GM12891 (cell line): ENCODE measurements around the gene CNTNAP5.

Experiments used
- DNase-seq: peaks from one replicate; pipeline ENCODE4 v3.0.0; 2011; ENCODE audit warnings: low spot score; ENCODE audit not compliant: insufficient read length
- FAIRE-seq: peaks from 2 replicates; lab custom pipeline; 2011; peaks lifted over from hg19 to GRCh38; lab: Jason Lieb, UNC
- PAX5 ChIP-seq: IDR thresholded peaks from 2 replicates; pipeline ENCODE4 v1.6.1; 2011; ENCODE audit warnings: low read length, moderate library complexity, mild to moderate bottlenecking; ENCODE audit not compliant: insufficient read depth, severe bottlenecking
- POLR2A ChIP-seq: IDR thresholded peaks from 2 replicates; pipeline ENCODE4 v1.6.1; 2011; ENCODE audit warnings: low read depth, low read length, control low read depth
- POLR2AphosphoS5 ChIP-seq: IDR thresholded peaks from 2 replicates; pipeline ENCODE4 v1.6.1; 2011; ENCODE audit warnings: low read depth, low read length, control low read depth
- POU2F2 ChIP-seq: IDR thresholded peaks from 2 replicates; pipeline ENCODE4 v1.6.1; 2011; ENCODE audit warnings: low read depth, mild to moderate bottlenecking, control low read depth, low read length, moderate library complexity
- SPI1 ChIP-seq: IDR thresholded peaks from 2 replicates; pipeline ENCODE4 v1.6.1; 2011; ENCODE audit warnings: low read depth, low read length, control low read depth
- TAF1 ChIP-seq: IDR thresholded peaks from 2 replicates; pipeline ENCODE4 v1.6.1; 2011; ENCODE audit warnings: low read depth, low read length, control low read depth

CNTNAP5 gene

GRCh38 chr2:124762388-124762787 lies 737.3 kb downstream of the CNTNAP5 start:
- DNase-seq (no peak), FAIRE-seq (no peak)
- TF ChIP-seq POLR2A = no peak
- no peak for TF ChIP-seq PAX5
- no peak for TF ChIP-seq SPI1
- TF ChIP-seq POLR2AphosphoS5 = no peak
- TF ChIP-seq POU2F2 = no peak
- TF ChIP-seq TAF1 = no peak

GRCh38 chr2:124763611-124764010 lies 738.5 kb downstream of the CNTNAP5 start:
- FAIRE-seq = no peak
- TF ChIP-seq POU2F2 = no peak
- no peak for TF ChIP-seq TAF1
- no peak for TF ChIP-seq SPI1
- TF ChIP-seq POLR2A = no peak
- no peak for TF ChIP-seq PAX5
- no peak for TF ChIP-seq POLR2AphosphoS5

DNA sequence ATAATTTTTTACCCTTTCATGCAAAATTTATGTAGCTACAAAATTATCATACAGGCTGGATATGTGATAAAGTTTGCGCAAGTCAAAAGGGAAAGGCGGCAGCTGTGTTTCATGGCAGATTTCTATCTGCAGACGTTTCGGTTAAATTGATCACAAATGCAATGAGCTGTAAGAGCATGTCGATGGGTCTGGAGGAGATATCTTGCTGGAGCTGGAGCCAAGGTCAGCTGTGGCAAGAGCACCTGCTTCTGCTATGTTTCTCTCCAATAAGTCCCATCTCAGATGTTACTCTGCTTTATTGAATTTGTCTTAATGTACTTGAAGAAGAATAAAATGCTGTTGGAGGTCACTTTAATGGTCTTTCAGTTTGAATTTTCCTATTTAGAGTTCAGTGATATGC lies 749.7 kb downstream of the CNTNAP5 start:
- no peak for DNase-seq
- FAIRE-seq = no peak
- TF ChIP-seq POU2F2 = no peak
- no peak for TF ChIP-seq SPI1
- TF ChIP-seq TAF1 = no peak
- TF ChIP-seq POLR2A = no peak
- TF ChIP-seq POLR2AphosphoS5 = no peak
- TF ChIP-seq PAX5 = no peak

More at GRCh38 chr2:124763611-124764010, 738.5 kb downstream of the CNTNAP5 start:
- DNase-seq = no peak

GRCh38 chr2:124776332-124776731 lies 751.2 kb downstream of the CNTNAP5 start:
- TF ChIP-seq TAF1 (no peak), SPI1 (no peak), POLR2AphosphoS5 (no peak), POU2F2 (no peak), POLR2A (no peak), PAX5 (no peak)
- FAIRE-seq = no peak
- no peak for DNase-seq

DNA sequence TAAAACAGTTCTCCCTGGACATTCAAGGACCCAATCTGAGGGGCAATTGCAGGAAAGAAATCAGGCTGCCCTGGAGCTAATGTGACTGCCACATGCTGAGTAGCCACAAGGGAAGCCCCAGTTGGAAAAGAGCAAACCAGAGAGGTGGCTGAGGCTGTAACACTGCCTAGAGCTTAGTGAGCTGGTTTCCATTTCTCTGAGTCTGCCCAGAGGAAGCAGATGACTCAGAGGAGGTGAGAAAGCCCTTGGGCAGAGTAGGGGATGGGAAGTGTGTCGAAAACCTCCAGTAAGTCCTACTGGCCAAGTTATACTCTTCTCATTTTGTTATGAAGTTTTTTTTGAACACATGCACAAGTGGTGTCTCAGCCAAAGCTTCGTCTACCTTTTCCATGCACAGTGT lies 753.0 kb downstream of the CNTNAP5 start:
- DNase-seq = no peak
- no peak for FAIRE-seq
- TF ChIP-seq POLR2AphosphoS5 (no peak), POU2F2 (no peak), TAF1 (no peak), POLR2A (no peak), SPI1 (no peak), PAX5 (no peak)

- FAIRE-seq = no peak
- TF ChIP-seq PAX5 (no peak), POLR2A (no peak), POLR2AphosphoS5 (no peak), POU2F2 (no peak), SPI1 (no peak), TAF1 (no peak)
Observed at GRCh38 chr2:124796647-124797046, 771.6 kb downstream of the CNTNAP5 start.

DNA sequence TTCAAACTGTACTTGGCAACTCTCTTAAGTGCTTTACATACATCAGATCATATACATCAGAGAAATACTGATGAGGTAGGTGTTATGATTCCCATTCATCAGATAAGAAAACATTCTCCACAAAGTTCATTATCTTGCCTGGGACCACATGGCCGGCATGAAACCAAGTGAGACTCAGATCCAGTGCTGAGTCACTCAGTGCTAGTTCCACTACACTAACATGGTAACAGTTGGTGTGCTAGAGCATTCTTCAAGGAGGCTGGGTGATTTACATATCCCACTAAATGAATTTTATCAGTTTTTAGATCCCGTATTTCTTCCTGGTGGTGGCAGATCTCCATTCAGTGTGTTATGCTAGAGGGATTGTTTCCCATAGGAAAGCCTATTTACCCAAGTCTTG lies 772.0 kb downstream of the CNTNAP5 start:
- FAIRE-seq (no peak), DNase-seq (no peak)
- no peak for TF ChIP-seq SPI1
- no peak for TF ChIP-seq POLR2AphosphoS5

More at GRCh38 chr2:124796647-124797046, 771.6 kb downstream of the CNTNAP5 start:
- no peak for DNase-seq

DNA sequence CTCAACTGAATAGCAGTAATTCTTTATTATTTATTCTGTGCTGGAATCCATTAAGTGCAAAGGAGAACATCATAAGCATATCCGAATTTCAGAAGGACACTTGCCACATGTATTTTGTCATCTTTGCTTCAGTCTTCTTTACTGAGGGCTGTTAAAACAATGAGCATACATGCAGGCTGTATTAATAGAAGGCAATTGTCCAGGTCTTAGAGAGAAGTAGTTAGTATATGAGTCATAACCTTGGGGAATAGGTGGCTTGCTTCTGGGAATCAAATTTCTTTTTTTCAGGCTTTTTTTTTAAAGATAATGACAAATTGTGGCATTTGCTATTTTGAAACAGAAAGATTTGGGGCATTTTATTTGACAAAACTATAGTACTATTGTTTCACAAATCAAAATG lies 773.5 kb downstream of the CNTNAP5 start:
- DNase-seq = no peak
- TF ChIP-seq POLR2AphosphoS5 (no peak), TAF1 (no peak), SPI1 (no peak), PAX5 (no peak), POLR2A (no peak), POU2F2 (no peak)
- FAIRE-seq = no peak

- TF ChIP-seq TAF1 = no peak
- no peak for TF ChIP-seq POU2F2
- TF ChIP-seq POLR2AphosphoS5 = no peak
- no peak for TF ChIP-seq SPI1
- no peak for TF ChIP-seq POLR2A
- TF ChIP-seq PAX5 = no peak
- peak; percentile 20 for FAIRE-seq
- peak; percentile 9 for DNase-seq
Observed at GRCh38 chr2:124804014-124804940, 779.2 kb downstream of the CNTNAP5 start.

GRCh38 chr2:124805060-124805459 lies 780.0 kb downstream of the CNTNAP5 start:
- FAIRE-seq (no peak), DNase-seq (no peak)
- TF ChIP-seq POLR2AphosphoS5 (no peak), TAF1 (no peak), POLR2A (no peak), SPI1 (no peak), POU2F2 (no peak), PAX5 (no peak)
